MM.1S (cell line): Measurements from ENCODE around the gene PDYN.

Experiments used
- EZH2 ChIP-seq: fragments of 300-600 bp; sonication (generic); optimal IDR thresholded peaks from 2 replicates; pipeline ENCODE3; 2017; ENCODE audit warnings: low read depth, mild to moderate bottlenecking, antibody characterized with exemption, low read length, mixed read lengths
- TF ChIP-seq, protein P1 (sequence below): fragments of 300-600 bp; sonication (generic); IDR thresholded peaks from 2 replicates; pipeline ENCODE4 v1.5.1; 2016; ENCODE audit warnings: antibody characterized with exemption, low read length, mixed read lengths

- TF ChIP-seq, protein P1, sequence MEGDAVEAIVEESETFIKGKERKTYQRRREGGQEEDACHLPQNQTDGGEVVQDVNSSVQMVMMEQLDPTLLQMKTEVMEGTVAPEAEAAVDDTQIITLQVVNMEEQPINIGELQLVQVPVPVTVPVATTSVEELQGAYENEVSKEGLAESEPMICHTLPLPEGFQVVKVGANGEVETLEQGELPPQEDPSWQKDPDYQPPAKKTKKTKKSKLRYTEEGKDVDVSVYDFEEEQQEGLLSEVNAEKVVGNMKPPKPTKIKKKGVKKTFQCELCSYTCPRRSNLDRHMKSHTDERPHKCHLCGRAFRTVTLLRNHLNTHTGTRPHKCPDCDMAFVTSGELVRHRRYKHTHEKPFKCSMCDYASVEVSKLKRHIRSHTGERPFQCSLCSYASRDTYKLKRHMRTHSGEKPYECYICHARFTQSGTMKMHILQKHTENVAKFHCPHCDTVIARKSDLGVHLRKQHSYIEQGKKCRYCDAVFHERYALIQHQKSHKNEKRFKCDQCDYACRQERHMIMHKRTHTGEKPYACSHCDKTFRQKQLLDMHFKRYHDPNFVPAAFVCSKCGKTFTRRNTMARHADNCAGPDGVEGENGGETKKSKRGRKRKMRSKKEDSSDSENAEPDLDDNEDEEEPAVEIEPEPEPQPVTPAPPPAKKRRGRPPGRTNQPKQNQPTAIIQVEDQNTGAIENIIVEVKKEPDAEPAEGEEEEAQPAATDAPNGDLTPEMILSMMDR = no peak
- TF ChIP-seq EZH2 = no peak
Observed at GRCh38 chr20:2022163-2022562, 28.3 kb upstream of the PDYN start.
